GM12875 (cell line): ENCODE results near the gene HSFX2.
"Not testable (repeated sequence)": the region's sequence is repeated elsewhere in the genome, so short reads cannot be mapped to it uniquely, and the experiment has no call there.

ENCODE experiments used
- H3K4me3 ChIP-seq: one replicate; pipeline ENCODE4 v1.5.1; 2011; ENCODE audit warnings: low read depth, low read length, control low read depth
- TF ChIP-seq, protein P1 (sequence below): IDR thresholded peaks from 2 replicates; pipeline ENCODE4 v1.5.1; 2011; ENCODE audit warnings: low read depth, mild to moderate bottlenecking, control low read depth, inconsistent platforms, low read length, moderate library complexity, borderline replicate concordance; ENCODE audit not compliant: insufficient read depth

Gene HSFX2

DNA sequence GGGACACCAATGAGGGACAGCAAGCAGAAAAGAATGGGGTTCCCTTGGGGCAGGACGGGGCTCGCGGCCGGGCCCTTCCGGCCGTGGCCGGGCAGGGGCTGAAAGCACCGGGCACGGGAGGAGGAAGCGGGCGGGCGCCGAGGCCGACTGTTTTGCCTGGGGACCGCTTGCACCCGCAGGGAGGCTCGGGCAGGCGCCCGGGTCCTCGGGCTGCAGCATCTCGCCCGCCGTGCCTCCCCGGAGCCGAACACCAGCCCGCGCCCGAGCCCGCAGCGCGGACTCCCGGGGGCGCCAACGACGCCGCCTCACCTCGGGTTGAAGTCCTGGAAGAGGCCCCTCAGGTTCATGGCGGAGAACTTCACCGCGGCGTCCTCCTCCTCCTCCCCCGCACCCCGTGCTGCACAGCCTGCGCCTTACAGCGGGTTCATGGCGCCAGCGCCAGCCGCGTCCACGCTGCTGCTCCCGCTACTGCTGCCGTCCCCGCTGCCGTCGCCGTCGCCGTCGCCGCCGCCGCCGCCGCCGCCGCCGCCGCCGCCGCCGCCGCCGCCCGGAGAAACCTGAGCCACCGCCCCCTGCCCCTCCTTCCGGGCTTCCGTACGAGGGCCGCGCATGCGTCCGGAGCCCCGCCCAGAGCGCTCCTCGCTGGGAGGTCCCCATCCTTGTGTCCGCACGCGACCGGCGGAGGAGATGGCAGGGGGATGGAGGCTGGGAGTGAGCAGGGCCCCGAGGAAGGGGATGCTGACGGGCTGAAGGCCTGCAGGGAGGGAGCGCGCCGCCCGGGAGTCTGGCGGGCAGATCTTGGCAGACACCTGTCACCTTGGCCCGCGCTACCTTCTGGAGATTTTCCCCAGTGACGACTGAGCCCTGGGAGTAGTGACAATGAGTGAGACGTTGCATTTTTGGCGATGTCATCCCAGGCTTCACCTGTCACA, 36.4 kb upstream of the HSFX2 start, which contains the start of gene TMEM185A:
Gene TMEM185A (minus strand): TSS at position 559 of the 932 bp plus-strand sequence. CDS start 212 bp downstream, at position 347.
- H3K4me3 ChIP-seq = peak within 1 kb of the TSS; percentile 83
- TF ChIP-seq, protein P1, sequence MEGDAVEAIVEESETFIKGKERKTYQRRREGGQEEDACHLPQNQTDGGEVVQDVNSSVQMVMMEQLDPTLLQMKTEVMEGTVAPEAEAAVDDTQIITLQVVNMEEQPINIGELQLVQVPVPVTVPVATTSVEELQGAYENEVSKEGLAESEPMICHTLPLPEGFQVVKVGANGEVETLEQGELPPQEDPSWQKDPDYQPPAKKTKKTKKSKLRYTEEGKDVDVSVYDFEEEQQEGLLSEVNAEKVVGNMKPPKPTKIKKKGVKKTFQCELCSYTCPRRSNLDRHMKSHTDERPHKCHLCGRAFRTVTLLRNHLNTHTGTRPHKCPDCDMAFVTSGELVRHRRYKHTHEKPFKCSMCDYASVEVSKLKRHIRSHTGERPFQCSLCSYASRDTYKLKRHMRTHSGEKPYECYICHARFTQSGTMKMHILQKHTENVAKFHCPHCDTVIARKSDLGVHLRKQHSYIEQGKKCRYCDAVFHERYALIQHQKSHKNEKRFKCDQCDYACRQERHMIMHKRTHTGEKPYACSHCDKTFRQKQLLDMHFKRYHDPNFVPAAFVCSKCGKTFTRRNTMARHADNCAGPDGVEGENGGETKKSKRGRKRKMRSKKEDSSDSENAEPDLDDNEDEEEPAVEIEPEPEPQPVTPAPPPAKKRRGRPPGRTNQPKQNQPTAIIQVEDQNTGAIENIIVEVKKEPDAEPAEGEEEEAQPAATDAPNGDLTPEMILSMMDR = no peak

DNA sequence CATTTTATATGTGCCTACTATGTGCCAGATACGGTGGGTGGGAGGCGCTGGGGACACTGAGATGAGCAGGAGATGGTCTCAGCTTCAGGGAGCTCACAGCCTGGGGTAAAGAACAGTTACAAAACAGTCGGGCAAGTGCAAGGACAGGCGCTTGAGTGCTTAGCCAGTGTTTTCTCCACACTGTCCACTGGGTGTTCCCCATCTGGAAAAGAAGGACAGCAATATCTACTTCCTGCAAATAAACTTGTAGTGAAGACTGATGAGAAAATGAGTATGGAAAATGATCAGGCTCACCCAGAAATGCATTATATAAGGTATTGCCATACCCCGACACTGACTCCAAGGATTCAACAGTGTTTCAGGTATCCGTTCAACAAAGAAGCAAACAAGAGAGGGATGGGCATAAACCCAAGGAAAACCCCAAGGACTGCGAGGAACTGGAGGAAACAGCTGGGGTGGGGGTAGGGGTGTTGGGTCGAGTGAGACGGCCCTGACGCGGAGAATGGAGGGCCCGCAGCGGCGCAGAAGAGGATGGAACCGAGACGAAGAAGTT, 35.6 kb upstream of the HSFX2 start:
- H3K4me3 ChIP-seq = peak overlapping the region; percentile 83
- TF ChIP-seq, protein P1 = no peak

DNA sequence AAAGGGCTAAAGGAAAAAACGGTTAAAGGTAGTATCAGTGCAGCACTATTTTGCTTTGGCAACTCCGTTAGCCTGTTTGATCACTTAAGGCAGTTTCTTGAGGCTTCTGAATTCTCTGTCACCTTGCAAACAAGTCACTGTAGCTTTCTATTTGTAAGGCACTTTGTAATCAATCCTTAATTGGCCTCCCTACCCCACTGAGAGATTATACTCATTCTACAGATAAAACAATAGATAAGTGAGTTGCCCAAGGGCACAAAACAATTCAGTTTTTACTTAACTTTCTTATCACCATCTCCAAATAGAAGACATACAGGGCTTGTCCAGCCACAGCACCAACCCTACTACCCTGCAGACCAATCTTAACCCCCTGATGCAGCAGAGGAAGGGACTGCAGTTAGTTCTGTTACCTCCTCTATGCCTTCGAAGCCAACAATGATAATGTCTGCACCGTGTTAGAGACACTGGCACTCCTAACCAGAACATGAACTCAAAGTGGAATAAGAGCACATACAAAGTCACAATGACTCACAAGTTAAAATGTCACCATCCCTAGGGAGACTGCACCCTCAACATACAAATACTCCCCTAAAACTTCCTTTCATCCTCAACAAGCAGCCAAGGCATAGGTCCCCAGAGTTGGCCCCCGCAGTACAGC, 34.7 kb upstream of the HSFX2 start:
- TF ChIP-seq, protein P1 = no peak
- H3K4me3 ChIP-seq = no peak overlapping the region

DNA sequence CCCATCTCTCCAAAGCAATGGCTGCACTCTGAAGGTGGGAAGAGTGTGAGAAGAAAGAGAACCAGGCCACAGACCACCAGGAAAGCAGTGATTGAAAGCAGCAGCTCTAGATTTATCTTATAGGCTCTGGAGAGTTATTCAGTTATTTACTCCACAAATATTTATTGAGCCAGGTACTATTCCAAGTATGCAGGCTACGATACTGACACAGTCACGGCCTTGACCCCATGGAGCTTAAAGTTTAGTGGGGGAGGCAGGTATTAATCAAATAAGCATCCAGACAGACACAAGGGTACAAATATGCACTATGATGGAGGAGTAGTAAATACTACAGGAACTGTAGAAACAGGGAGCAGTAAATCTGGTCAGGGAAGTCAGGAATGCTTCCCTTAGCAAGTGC, 33.7 kb upstream of the HSFX2 start:
- H3K4me3 ChIP-seq = no peak overlapping the region
- TF ChIP-seq, protein P1 = no peak

DNA sequence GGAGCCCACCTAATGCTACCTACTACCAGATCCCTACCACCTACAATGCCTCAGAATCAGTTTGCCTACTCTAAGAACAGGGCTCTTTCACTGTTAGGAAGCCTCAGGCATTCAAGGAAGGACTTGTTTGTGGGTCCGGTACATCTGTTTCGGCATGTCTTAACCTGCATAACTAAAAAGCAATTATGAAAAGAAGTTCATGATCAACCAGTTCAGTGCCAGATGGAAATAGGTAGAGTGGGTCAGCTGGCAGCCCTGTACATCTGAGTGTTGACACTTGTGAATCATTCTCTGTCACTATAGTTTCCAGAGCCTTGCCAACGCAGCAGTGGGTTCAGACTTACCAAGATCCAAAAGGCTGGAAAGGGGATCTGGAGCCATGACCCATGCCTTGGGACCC, 33.2 kb upstream of the HSFX2 start:
- TF ChIP-seq, protein P1 = no peak
- H3K4me3 ChIP-seq = no peak overlapping the region

DNA sequence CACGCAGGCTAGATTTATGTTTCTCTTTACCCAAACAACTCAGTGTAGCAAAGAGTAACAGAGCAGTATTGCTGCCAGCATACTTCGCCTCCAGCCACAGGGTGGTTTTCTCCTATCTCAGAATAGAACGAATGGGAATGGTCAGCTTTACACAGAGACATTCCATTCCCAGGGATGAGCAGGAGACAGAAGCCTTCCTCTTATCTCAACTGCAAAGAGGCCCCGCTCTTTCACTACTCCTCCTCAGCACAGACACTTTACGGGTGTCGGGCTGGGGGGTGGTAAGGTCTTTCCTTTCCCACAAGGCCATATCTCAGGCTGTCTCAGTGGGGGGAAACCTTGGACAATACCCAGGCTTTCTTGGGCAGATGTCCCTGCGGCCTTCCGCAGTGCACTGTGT, 31.7 kb upstream of the HSFX2 start:
- H3K4me3 ChIP-seq = not testable (repeated sequence)

DNA sequence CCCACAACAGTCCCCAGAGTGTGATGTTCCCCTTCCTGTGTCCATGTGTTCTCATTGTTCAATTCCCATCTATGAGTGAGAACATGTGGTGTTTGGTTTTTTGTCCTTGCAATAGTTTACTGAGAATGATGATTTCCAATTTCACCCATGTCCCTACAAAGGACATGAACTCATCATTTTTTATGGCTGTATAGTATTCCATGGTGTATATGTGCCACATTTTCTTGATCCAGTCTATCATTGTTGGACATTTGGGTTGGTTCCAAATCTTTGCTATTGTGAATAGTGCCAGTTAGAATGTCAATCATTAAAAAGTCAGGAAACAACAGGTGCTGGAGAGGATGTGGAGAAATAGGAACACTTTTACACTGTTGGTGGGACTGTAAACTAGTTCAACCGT, 24.5 kb upstream of the HSFX2 start:
- not testable (repeated sequence) for H3K4me3 ChIP-seq

DNA sequence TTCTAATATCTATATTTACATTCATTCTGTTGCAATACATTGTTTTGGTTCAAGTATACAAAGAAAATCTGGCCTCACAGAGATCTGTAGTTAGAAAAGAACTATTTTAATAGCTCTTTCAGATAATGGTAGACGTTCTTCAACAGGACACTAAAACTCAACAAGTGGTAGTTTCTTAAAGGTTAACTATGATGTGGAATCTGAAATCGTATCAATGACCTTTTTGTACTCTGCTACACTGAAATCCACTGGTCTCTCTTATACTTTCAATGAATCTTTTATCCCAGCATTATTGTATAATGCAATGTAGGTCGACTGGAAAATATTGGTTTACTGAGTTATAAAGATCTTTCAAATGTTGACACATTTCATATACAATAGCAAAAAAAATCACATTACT, 23.8 kb upstream of the HSFX2 start:
- TF ChIP-seq, protein P1 = no peak
- no peak overlapping the region for H3K4me3 ChIP-seq
